ENCODE data around the gene WASF3. TPM values are rescaled to one million over a fixed set of nuclear protein-coding genes. Genes with fewer than 3 reads are reported as not detected.

Gene WASF3
- total and polyA plus RNA-seq, 2 of the 13 experiments (the other 11 are each of a cell fraction or from before 2014, with no cell fraction given) = 10.4 to 17.2 TPM

GRCh38 chr13:26544707-26545106 lies 12.8 kb upstream of the WASF3 start (continued):
- TF ChIP-seq ZBTB40 (IDR thresholded peaks at IDR 0.05) (no peak), ZBTB40 (CRISPR knock-in tag; IDR thresholded peaks at IDR 0.05) (no peak; the same call in 1 of the 2 replicates), HNF4G (IDR thresholded peaks at IDR 0.05; ENCODE audit: borderline replicate concordance, low read depth, low read length) (no peak), HNF4G (CRISPR knock-in tag; IDR thresholded peaks at IDR 0.05; ENCODE audit: borderline replicate concordance, low read depth) (no peak), ZNF546 (CRISPR knock-in tag; conservative IDR thresholded peaks at IDR 0.05) (no peak), USF2 (IDR thresholded peaks at IDR 0.05; ENCODE audit: low read depth, low read length) (no peak), USF2 (CRISPR knock-in tag; IDR thresholded peaks at IDR 0.05; ENCODE audit: borderline replicate concordance) (no peak; the same call in 1 of the 2 replicates), HOXA3 (CRISPR knock-in tag; IDR thresholded peaks at IDR 0.05) (0 out of 2 replicates have a peak, but pooled peaks have one; percentile 39), TFDP1 (CRISPR knock-in tag; IDR thresholded peaks at IDR 0.05; ENCODE audit: borderline replicate concordance) (peak; percentile 28; the same call in 1 of the 2 replicates), SYNCRIP (IDR thresholded peaks at IDR 0.05; ENCODE audit: insufficient read depth, low read depth, low read length) (no peak), FOSL2 (CRISPR knock-in tag; IDR thresholded peaks at IDR 0.05) (0 out of 2 replicates have a peak, but pooled peaks have one; percentile 23), ZNF282 (IDR thresholded peaks at IDR 0.05; ENCODE audit: partially characterized antibody) (no peak), ZMYM4 (CRISPR knock-in tag; IDR thresholded peaks at IDR 0.05) (peak; percentile 56; the same call in 1 of the 2 replicates), NR1H2 (CRISPR knock-in tag; IDR thresholded peaks at IDR 0.05; ENCODE audit: borderline replicate concordance, low read depth) (no peak), NPAS2 (CRISPR knock-in tag; IDR thresholded peaks at IDR 0.05; ENCODE audit: borderline replicate concordance) (no peak), ZBTB44 (CRISPR knock-in tag; IDR thresholded peaks at IDR 0.05) (no peak), ZNF350 (CRISPR knock-in tag; IDR thresholded peaks at IDR 0.05; ENCODE audit: borderline replicate concordance, low read depth) (no peak)

All from HepG2 (cell line).